GM21528 (cell line): ENCODE results near the gene TAT.
"Not testable (repeated sequence)": the region's sequence is repeated elsewhere in the genome, so short reads cannot be mapped to it uniquely, and the experiment has no call there.

Experiments
- ATAC-seq: cut with Tn5 transposase; IDR thresholded peaks from one replicate; pipeline ENCODE4 v1.9.1; 2021; ENCODE audit warnings: mild to moderate bottlenecking, moderate library complexity; ENCODE audit not compliant: unreplicated experiment, low FRiP score

TAT gene

DNA sequence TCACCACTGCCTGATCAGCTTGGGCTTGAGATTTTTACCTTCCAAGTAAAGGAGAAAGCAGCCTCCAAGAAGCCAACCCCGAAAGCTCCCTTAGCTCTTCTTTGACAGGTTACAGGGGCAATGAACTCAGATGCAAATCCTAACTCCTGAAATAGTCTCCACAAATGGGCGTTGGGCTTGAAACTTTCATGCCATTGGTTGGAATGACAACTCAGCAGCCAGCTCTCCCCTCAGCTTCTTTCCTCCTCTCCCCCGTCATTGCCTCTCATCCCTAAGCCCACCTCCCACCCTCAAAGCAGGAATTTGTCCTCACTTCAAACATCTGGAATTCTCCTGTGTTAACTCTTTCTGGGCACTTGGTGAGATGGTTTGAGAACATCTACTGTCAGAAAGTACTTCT lies at the start of gene TAT:
Gene TAT (minus strand): TSS at position 122 of the 400 bp plus-strand sequence. CDS start 677 bp downstream, outside the sequence.
- no peak for ATAC-seq

DNA sequence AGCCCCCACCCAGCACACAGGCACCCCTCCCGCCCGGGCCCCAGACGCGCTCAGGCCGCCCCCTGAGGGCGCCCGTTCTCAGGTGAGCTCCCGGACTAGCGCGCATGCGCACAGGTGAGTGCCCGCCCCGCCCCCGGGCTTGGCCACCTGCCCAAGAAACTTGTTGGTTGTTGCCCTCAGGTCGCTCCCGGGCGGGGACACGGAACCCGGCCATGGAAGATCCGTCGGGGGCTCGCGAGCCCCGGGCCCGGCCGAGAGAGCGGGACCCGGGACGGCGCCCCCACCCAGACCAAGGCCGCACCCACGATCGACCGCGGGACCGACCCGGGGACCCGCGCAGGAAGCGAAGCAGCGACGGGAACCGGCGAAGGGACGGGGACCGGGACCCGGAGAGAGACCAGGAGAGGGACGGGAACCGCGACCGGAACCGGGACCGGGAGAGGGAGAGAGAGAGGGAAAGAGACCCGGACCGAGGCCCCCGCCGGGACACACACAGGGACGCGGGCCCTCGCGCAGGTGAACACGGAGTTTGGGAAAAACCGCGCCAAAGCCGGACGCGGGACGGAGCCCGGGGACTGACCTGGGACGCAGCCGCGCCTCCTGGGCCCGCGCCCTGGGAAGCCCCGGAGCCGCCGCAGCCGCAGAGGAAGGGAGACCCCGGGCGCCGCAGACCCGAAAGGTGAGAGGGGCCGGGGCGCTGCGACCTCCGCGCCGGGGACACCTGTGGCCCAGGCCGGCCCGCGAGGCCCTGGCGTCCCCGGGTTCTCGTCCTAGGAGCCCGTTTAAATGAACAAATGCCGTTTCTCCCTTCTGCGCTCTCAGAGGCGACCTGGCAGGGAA lies 49.3 kb upstream of the TAT start, which contains the start of gene MARVELD3:
Gene MARVELD3 (plus strand): TSS at position 167 of the 840 bp plus-strand sequence. CDS start 46 bp downstream, at position 213.
- ATAC-seq, result no peak

DNA sequence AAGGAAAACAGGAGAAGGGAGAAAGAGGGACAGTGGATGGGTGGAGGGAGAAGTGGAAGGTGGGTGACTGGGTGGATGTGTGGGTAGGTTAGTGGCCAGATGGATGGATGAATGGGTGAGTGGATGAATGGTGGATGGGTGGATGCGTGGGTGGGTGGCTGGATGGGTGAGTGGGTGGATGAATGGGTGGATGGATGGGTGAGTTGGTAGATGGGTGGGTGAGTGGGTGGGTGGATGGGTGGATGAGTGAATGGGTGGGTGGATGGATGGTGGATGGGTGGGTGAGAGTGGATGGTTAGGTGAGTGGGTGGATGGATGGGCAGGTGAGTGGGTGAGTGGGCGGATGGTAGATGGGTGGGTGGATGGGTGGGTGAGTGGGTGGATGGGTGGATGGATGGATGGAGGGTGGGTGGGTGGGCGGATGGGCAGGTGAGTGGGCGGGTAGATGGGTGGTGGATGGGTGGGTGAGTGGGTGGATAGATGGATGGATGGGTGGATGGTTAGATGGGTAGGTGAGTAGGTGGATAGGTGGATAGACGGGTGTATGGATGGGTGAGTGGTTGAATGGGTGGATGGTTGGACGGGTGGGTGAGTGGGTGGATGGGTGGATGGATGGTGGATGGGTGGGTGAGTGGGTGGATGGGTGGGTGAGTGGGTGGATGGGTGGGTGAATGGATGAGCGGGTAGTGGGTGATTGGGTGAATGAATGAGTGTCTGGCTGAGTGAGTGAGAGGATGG lies 48.4 kb upstream of the TAT start:
- no peak for ATAC-seq

DNA sequence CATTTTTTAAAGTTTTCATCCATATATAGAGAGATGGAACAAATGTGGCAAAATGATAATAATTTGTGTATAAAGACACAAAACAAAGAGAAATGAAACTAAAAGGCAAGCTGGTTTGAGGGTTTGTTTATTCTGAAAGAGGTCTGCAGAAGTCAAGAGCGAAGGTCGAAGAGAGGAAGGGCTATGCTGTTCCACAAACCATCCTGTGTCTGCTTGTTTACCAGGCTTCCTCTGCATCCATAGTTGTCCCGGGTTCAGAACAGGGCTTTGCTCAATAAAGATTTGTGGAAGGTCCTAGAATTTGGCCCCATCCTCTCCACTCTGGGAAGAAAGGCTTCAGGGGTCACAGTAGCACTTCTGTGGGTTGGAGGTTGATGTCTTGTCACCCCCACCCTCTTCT lies 46.7 kb upstream of the TAT start:
- ATAC-seq, result no peak

GRCh38 chr16:71622088-71622487 lies 45.2 kb upstream of the TAT start:
- ATAC-seq, result no peak

GRCh38 chr16:71618429-71618828 lies 41.5 kb upstream of the TAT start:
- no peak for ATAC-seq

GRCh38 chr16:71614956-71615355 lies 38.1 kb upstream of the TAT start:
- not testable (repeated sequence) for ATAC-seq

DNA sequence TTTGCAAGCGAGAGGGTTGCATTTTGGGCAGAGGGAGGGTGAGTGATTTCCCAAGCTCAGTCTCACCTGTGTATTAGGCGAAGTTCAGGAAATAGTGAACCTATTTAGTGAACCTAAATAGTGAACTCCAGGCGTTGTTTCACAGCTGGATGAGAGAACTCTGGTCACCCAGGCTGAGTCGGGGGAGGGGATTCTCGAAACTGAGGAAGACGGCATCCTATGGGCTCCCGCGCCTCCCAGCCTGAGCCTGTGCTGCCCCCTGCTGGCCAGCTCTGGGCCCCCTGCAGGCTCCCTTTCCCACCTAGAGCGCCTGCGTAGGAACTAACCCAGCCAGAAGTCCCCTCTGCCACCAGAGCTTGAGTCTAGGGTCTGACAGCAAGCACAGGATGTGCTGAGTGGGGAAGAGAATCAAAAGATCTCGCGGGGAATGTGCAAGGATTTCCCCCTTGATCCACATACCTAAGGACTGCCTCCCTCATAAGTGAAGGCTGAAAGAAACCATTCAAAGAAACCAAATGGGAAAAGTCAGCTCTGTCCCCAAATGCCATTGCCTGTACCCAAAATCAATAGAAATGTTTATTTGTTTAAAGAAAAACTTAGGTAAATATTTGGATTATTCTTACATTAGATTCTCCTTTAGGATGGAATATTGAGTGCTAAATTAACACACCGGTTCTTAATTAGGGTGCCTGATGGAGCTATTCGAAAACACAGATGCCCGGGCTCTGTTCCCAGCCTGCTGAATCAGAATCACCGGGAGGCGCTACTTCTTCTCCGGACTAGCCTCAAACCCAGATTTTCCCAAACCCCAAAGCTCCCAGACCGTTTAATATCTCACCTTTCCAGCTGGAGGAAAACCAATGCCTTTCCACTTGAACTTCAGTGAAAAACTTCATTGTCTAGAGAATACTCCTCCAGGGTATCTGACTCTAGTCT lies 34.3 kb upstream of the TAT start:
- ATAC-seq, result no peak

DNA sequence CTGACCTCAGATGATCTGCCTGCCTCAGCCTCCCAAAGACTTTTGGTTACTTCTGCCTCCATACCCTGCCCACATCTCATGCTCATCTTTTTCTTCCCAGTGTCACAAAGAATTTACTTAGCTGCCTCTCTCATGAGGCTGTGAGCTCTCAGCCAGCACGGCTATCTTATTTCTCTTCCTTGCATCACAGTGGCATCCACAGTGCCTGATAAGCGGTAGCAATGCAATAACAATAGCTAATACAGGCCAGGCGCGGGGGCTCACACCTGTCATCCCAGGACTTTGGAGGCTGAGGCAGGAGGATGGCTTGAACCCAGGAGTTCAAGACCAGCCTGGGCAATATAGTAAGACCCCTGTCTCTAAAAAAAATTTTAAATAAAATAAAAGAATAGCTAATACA lies 33.6 kb upstream of the TAT start:
- no peak for ATAC-seq

DNA sequence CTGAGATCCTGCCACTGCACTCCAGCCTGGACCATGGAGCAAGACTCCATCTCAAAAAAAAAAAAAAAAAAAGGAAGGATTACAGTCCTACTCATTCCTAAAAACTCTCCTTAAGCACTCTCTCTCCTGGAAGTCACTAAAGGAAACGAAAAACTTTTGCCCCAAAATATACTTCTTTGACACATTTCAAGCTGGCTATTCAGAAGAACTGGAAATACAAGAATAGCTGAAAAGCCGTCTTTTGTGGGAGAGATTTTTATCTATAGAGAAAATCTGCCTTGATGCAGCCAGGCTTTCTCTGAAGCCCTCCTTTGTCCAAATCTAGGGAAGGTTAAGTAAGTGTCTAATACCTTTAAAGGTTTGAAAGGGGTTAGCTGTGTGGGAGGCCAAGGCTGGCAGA lies 32.2 kb upstream of the TAT start:
- no peak for ATAC-seq

- ATAC-seq, result no peak
These were observed 23.9 kb upstream of the TAT start for GRCh38 chr16:71600822-71601221.

GRCh38 chr16:71598426-71598825 lies 21.5 kb upstream of the TAT start:
- ATAC-seq, result not testable (repeated sequence)

DNA sequence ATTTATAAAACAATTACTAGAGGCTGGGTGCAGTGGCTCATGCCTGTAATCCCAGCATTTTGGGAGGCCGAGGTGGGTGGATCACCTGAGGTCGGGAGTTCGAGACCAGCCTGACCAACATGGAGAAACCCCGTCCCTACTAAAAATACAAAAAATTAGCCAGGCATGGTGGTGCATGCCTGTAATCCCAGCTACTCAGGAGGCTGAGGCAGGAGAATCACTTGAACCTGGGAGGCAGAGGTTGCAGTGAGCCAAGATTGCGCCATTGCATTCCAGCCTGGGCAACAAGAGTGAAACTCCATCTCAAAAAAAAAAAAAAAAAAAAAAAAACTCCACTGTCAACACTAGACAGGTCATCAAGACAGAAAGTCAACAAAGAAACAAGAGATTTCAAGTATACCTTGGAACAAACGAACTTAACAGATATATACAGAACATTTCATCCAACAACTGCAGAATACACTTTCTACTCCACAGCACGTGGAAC lies 18.5 kb upstream of the TAT start:
- not testable (repeated sequence) for ATAC-seq

- ATAC-seq, result no peak
These were observed 17.2 kb upstream of the TAT start for GRCh38 chr16:71594000-71594646.

GRCh38 chr16:71593048-71593999 lies 16.4 kb upstream of the TAT start:
- no peak for ATAC-seq

GRCh38 chr16:71591917-71592316 lies 15.0 kb upstream of the TAT start:
- ATAC-seq, result no peak

DNA sequence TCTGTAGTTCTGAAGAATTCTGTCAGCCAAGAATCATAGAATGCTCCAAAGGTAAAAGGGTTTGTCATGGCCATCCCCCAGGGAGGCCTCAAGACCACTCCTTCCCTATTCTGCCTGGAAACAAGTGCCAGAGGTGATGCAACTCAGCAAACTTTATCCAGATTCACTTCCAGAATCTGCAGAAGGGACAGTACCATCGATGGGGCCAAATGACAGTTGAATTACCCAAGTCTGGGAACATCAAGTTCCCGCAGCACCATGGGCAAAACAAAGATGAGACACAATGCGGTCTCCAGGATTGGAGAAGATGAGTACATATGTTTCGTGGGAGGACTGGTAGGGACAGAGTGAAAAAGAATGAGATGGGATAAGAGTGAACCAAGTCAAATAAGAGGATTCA lies 13.7 kb upstream of the TAT start:
- ATAC-seq, result no peak

DNA sequence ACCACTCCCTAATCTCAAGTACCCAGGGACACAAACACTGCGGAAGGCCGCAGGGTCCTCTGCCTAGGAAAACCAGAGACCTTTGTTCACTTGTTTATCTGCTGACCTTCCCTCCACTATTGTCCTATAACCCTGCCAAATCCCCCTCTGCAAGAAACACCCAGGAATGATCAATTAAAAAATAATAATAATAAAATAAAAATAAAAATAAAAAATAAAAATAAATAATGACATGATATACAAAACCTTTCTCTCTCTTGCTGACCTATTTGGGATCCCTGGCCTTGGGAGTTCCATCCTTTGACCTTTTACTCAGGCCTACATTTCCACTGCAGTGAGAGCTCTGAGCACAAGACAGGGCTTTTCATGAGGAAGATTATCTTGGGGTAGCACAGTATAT lies 13.2 kb upstream of the TAT start:
- not testable (repeated sequence) for ATAC-seq

GRCh38 chr16:71589334-71589733 lies 12.4 kb upstream of the TAT start:
- ATAC-seq, result not testable (repeated sequence)
